ENCODE measurements around the gene FGF4. TPM values are rescaled to one million over a fixed set of nuclear protein-coding genes. Genes with fewer than 3 reads are reported as not detected.

FGF4 gene
- total RNA-seq, 6 donors from 2014 or later: not detected

DNA sequence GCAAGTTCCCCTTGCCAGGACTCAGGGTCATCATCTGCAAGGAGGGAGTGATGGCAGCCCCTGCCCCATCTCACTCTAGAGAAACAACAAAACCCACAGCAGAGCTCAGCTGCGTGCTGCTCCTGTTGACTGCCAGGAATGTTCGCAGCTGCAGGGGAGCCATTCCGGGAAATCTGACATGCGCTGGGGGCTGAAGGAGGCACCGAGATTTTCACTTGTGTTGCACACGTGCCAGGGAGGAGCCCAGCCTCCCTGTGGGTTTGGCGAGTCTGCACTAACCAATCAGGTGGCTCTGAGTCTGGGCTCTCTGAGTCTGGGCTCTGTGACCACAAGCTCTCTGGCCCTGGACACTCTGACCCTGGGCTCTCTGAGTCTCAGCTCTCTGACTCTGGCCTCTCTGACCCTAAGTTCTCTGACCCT lies 33.5 kb upstream of the FGF4 start:
- no peak for DNase-seq
- Histone ChIP-seq H3K4me1 (no peaks in the 10 kb centered on the region), H3K36me3 (no peaks in the 10 kb centered on the region), H3K4me3 (no peak overlapping the region), H3K27ac (no peak overlapping the region), H3K9me3 (no peaks in the 10 kb centered on the region), H3K27me3 (no peaks in the 10 kb centered on the region)
- 10 to 15% methylated on average over 2 to 7 of the region's 7 CpGs for WGBS, 2 donors
- ATAC-seq (ENCODE audit: low FRiP score in 2 of 2): no peak
- no peak for TF ChIP-seq POLR2AphosphoS5 (IDR thresholded peaks at IDR 0.05)

DNA sequence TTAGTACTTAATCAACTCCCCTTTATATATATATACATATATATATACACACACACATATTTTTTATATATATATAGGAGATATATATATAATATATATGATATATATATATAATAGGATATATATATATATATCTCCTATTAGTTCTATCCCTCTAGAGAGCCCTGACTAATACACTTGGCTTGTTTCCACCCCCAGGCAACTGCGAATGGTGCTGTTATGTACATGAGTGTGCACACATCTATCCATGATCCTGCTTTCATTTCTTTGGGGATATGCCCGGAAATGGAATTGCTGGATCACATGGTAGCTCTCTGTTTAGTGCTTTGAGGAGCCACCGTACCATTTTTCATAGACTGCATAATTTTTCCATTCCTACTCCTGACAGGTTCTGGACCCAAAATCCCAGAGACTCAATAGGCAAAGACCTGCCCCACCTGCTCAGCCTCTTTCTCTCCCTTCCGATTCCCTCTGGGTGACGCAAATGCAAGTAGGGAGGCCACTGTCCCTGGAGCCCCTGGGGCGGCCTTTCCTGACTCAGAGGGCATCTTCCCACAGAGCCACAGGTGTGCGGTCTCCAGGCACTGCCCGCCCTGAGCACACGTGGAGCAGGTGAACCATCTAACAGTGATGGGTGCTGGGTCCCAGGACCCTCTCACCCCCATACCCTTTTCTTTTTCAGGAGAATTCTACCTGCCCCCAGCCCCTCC lies 32.1 kb upstream of the FGF4 start:
- DNase-seq (peak in 1 of 2 donors; percentile 23), ATAC-seq (ENCODE audit: low FRiP score in 2 of 2) (no peak)
- Histone ChIP-seq H3K27ac (no peak overlapping the region), H3K4me3 (no peak overlapping the region), H3K9me3 (no peaks in the 10 kb centered on the region), H3K36me3 (no peaks in the 10 kb centered on the region), H3K4me1 (no peaks in the 10 kb centered on the region), H3K27me3 (no peaks in the 10 kb centered on the region)
- no peak for TF ChIP-seq EP300 (IDR thresholded peaks at IDR 0.05)
- TF ChIP-seq POLR2AphosphoS5 (IDR thresholded peaks at IDR 0.05): no peak
- no peak for TF ChIP-seq POLR2A (IDR thresholded peaks at IDR 0.05)
- WGBS, 2 donors: 84 to 86% methylated on average over 7 to 9 of the region's 9 CpGs

DNA sequence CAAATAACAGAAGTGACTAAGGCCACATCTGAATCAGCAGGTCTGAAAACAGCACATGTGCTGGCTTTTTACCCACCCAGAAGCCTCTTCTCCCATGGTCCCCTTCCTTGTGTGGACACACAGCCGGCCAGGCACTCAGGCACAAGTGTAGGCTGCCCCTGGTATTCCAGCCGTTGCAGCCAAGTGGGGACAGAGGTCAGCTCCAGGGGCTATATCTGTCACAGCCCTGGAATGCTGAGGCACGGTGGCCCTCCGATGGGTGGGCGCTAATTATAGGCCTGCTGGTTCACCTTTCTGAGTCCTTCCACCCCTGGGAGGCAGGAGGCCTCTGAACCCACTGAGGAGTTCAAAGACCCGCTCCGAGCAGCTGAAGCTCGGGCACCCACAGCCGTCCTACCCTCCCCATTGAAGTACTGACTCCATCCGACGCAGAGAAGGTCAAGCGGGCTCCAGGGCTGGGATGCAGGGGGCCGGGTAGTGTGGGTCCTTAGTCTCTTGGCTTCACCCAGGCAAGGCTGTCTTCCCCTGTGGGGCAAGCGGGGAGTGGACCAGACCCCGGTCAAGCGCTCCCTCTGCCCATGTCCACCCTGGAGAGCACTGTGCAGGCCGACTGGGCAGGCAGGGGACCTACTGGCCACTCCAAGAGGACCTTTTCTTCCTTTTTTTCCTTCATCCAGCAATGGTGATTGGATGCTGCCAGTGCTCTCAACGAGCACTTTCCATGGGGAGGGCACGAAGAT lies 29.8 kb upstream of the FGF4 start:
- no peaks in the 10 kb centered on the region for H3K27me3 ChIP-seq
- ATAC-seq (ENCODE audit: low FRiP score in 2 of 2) (no peak), DNase-seq (no peak)
- no peak overlapping the region for H3K4me3 ChIP-seq
- no peaks in the 10 kb centered on the region for H3K9me3 ChIP-seq
- no peak for TF ChIP-seq POLR2A (IDR thresholded peaks at IDR 0.05)
- TF ChIP-seq, protein P1, sequence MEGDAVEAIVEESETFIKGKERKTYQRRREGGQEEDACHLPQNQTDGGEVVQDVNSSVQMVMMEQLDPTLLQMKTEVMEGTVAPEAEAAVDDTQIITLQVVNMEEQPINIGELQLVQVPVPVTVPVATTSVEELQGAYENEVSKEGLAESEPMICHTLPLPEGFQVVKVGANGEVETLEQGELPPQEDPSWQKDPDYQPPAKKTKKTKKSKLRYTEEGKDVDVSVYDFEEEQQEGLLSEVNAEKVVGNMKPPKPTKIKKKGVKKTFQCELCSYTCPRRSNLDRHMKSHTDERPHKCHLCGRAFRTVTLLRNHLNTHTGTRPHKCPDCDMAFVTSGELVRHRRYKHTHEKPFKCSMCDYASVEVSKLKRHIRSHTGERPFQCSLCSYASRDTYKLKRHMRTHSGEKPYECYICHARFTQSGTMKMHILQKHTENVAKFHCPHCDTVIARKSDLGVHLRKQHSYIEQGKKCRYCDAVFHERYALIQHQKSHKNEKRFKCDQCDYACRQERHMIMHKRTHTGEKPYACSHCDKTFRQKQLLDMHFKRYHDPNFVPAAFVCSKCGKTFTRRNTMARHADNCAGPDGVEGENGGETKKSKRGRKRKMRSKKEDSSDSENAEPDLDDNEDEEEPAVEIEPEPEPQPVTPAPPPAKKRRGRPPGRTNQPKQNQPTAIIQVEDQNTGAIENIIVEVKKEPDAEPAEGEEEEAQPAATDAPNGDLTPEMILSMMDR (IDR thresholded peaks at IDR 0.05): no peak
- no peak for TF ChIP-seq EP300 (IDR thresholded peaks at IDR 0.05)
- TF ChIP-seq POLR2AphosphoS5 (IDR thresholded peaks at IDR 0.05): no peak
- 69 to 74% methylated on average over 9 to 19 of the region's 19 CpGs for WGBS, 2 donors
- H3K27ac ChIP-seq: no peak overlapping the region
- H3K36me3 ChIP-seq: no peaks in the 10 kb centered on the region
- no peaks in the 10 kb centered on the region for H3K4me1 ChIP-seq

DNA sequence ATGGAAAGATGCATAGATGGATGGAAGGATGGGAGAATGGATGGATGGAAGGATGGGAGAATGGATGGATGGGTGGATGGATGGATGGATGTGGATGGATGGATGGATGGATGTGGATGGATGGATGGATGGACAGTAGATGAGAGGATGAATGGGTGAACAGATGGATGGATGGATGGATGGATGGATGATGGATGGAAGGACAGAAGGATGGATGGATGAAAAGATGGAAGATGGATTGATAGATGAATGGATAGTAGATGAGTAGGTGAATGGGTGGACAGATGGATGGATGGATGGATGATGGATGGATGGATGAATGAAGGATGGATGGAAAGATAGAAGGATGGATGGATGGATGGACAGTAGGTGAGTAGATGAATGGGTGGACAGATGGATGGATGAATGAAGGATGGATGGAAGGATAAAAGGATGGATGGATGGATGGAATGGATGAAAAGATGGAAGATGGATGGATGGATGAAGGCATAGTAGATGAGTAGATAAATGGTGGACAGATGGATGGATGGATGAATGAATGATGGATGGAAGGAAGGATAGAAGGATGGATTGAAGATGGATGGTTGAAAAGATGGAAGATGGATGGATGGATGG lies 28.6 kb upstream of the FGF4 start:
- Histone ChIP-seq H3K4me1 (no peaks in the 10 kb centered on the region), H3K9me3 (no peaks in the 10 kb centered on the region), H3K27ac (no peak overlapping the region), H3K4me3 (no peak overlapping the region), H3K27me3 (no peaks in the 10 kb centered on the region), H3K36me3 (no peaks in the 10 kb centered on the region)
- ATAC-seq (ENCODE audit: low FRiP score in 2 of 2) (no peak), DNase-seq (no peak)
- TF ChIP-seq POLR2A (IDR thresholded peaks at IDR 0.05) (no peak), EP300 (IDR thresholded peaks at IDR 0.05) (no peak), POLR2AphosphoS5 (IDR thresholded peaks at IDR 0.05) (no peak)
- TF ChIP-seq, protein P1 (IDR thresholded peaks at IDR 0.05): no peak

DNA sequence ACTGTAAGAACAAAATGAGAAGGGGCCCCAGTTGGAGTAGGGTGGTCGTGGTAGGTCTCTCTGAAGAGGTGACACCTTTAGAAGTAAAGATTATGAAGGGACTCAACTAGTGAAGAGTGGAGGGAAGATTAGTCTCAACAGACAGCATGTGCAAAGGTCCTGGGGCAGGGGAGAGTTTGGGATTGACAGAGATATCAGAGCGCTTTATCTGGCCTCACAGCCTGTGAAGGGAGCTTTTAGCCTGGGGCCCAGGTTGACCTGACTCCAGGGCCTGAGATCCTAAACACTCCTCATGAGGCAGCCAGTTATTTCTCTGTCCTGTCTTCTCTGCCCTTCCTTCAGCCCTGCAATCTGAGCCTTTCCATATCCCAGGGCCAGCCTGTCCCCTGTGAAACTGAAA lies 27.9 kb upstream of the FGF4 start:
- Histone ChIP-seq H3K9me3 (no peaks in the 10 kb centered on the region), H3K4me1 (no peaks in the 10 kb centered on the region), H3K27ac (no peak overlapping the region), H3K27me3 (no peaks in the 10 kb centered on the region), H3K36me3 (no peaks in the 10 kb centered on the region), H3K4me3 (no peak overlapping the region)
- no peak for ATAC-seq (ENCODE audit: low FRiP score in 2 of 2)
- TF ChIP-seq EP300 (IDR thresholded peaks at IDR 0.05) (no peak), POLR2A (IDR thresholded peaks at IDR 0.05) (no peak), POLR2AphosphoS5 (IDR thresholded peaks at IDR 0.05) (no peak)
- TF ChIP-seq, protein P1 (IDR thresholded peaks at IDR 0.05): no peak
- no peak for DNase-seq
- WGBS, 2 donors: 79 to 83% methylated on average over 2 of the region's 2 CpGs

Measured in upper lobe of left lung (tissue), 6 donors.